Effector memory CD8-positive, alpha-beta T cell (primary cell): ENCODE data around the gene ATP11A.

Source experiments
- ATAC-seq: fragments of 150-1000 bp; cut with Tn5 transposase; replicated peaks from 2 replicates; pipeline ENCODE4 v1.10.0; 2021; ENCODE audit warnings: mild to moderate bottlenecking, moderate library complexity
- DNase-seq, 3 experiments: peaks; one replicate each; pipeline ENCODE4 v3.0.0; 2021
- H3K27ac Mint-ChIP-seq, 2 donors: one replicate each; pipeline ENCODE4 v1.8.0; 2022; ENCODE audit warnings: mild to moderate bottlenecking in 2 of 2, mixed read lengths in 2 of 2, moderate library complexity in 2 of 2
- H3K27me3 Mint-ChIP-seq, 2 donors: one replicate each; pipeline ENCODE4 v1.8.0; 2022; ENCODE audit warnings: mixed read lengths in 2 of 2
- H3K36me3 Mint-ChIP-seq: one replicate; pipeline ENCODE4 v1.8.0; 2022; ENCODE audit warnings: mild to moderate bottlenecking, moderate library complexity, mixed read lengths; ENCODE audit not compliant: insufficient read depth
- H3K4me1 Mint-ChIP-seq, 2 donors: one replicate each; pipeline ENCODE4 v1.8.0; 2022; ENCODE audit warnings: low read depth in 2 of 2, mixed read lengths in 2 of 2
- H3K4me3 Mint-ChIP-seq, 2 donors: one replicate each; pipeline ENCODE4 v1.8.0; 2022; ENCODE audit warnings: mild to moderate bottlenecking in 2 of 2, mixed read lengths in 2 of 2, moderate library complexity in 2 of 2
- H3K9me3 Mint-ChIP-seq, 2 donors: one replicate each; pipeline ENCODE4 v1.8.0; 2022; ENCODE audit warnings: mixed read lengths in 2 of 2

Gene ATP11A

DNA sequence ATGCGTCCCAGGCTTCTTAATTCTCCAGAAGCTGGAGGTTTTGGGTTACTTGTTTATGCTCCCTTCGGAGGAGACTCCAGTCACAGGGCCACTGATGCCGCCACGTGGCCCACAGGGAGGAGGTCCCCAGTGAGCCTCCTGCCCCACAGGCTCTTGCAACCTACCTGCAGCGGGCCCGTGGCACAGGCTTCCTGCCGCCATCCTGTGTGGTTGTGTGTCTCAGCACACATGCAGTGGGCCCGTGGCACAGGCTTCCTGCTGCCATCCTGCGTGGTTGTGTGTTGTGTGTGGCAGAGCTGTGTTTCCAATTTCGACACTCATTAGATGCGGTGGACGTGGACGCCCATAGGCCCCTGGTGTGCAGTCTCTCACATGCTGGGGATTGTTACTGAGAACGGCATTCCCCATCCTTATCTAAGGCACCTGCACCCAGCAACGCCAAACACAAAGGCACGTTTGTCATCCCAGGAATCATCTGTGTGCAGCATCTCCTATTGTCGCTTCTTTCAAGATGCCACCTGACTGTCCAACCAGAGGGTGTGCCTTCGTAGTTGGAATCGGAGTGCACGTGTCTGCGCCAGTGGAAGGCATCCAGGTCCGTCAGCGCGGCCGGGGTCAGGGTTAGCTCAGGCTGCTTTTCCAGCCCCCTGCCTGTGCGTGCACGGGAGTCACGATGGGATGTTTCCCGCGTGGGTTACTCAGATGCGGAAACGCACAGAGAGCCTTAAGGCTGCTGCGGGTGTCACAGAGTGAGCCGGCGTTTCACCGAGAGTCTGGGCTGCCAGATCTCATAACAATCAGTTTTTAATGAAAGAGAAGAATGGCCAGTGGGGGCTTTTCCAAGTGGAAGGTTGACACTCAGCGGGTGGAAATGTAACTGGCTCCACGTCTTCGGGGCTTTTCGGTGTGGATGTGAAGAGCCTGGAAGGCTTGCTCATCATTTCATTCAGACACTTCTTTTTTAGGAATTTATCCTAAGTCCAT is 119.8 kb downstream of the ATP11A start:
- Mint-ChIP-seq H3K9me3 (no peaks in the 10 kb centered on the region), H3K27me3 (no peaks in the 10 kb centered on the region), H3K4me1 (no peaks in the 10 kb centered on the region), H3K4me3 (no peak overlapping the region), H3K36me3 (peaks cover 17% of the 10 kb centered on the region), H3K27ac (peak overlapping the region in 1 of 2 donors; percentile 32)
- no peak for DNase-seq
- no peak for ATAC-seq

DNA sequence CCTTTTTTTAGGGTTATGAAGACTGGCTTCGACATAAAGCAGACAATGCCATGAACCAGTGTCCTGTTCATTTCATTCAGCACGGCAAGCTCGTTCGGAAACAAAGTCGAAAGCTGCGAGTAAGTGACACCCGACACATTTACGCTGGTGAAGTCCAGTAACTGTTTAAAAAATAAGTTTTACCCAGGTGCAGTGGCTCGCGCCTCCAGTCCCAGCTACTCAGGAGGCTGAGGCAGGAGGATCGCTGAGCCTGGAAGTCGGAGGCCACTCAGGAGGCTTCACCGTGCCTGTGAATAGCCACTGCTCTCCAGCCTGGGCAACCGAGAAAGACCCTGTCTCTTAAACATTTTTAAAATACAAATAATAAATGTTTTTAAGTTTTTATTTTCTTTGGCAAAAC is 120.8 kb downstream of the ATP11A start:
- ATAC-seq (no peak), DNase-seq (no peak)
- H3K27me3 Mint-ChIP-seq: no peaks in the 10 kb centered on the region
- H3K36me3 Mint-ChIP-seq: peaks cover 21% of the 10 kb centered on the region
- H3K9me3 Mint-ChIP-seq: no peaks in the 10 kb centered on the region
- no peak overlapping the region for H3K4me3 Mint-ChIP-seq
- H3K27ac Mint-ChIP-seq: no peak overlapping the region
- no peaks in the 10 kb centered on the region for H3K4me1 Mint-ChIP-seq

DNA sequence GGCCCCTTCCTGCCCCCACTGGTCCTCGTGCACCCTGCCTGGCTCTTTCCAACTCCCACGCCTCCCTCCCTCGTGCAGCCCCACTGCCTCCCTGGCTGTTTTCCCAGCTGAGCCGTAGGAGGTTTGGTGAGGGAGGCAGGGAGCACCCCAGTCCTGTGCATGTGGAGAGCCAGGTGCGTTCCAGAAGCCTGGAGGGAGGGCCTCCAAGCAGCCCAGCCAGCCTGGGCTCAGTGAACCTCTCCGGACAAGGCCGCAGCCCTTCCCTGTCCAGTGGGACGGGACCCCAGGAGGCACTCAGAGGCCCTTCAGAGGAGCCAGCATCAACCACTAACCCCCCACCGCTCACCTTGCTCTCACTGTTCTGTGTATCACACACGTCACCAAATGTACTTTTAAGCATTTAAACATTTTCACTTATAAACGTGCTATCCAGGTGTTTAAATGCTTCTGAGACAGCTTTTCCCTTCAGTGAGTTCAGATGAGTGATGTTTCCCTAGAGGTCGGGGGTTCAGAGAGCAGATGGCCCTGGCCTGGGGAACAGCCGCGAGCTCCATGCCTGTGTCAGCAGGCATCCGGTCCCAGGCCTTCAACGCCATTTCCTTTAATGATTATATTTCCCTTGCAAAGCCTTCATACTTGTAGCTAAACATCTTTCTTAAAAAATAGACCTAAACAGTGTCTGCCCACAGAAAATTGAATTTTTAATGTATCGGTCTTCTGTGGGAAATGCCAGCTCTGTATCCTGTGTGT is 122.6 kb downstream of the ATP11A start:
- no peak for ATAC-seq
- DNase-seq: no peak
- H3K36me3 Mint-ChIP-seq: peaks cover 26% of the 10 kb centered on the region
- no peaks in the 10 kb centered on the region for H3K4me1 Mint-ChIP-seq
- H3K27me3 Mint-ChIP-seq: no peaks in the 10 kb centered on the region
- no peaks in the 10 kb centered on the region for H3K9me3 Mint-ChIP-seq
- no peak overlapping the region for H3K27ac Mint-ChIP-seq
- H3K4me3 Mint-ChIP-seq: no peak overlapping the region

DNA sequence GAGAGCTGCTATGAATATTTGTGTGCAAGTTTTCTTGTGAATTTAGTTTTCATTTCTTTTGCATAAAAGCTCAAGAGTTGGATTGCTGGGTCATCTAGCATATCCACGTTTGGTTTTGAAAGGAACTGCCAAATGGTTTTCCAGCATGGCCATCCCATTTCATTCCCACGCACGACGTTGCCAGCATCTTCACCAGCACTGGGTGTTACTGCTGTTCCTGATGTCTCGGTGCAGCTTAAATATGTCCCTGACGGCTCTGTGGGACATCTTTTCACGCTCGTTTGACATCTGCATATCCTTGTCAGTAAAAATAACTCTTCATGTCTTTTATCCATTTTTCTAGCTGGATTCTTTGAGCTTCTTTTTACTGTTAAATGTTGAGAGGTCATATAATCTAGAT is 123.7 kb downstream of the ATP11A start:
- Mint-ChIP-seq H3K27me3 (no peaks in the 10 kb centered on the region), H3K36me3 (peaks cover 24% of the 10 kb centered on the region), H3K27ac (no peak overlapping the region), H3K4me1 (no peaks in the 10 kb centered on the region), H3K9me3 (no peaks in the 10 kb centered on the region), H3K4me3 (no peak overlapping the region)
- DNase-seq (no peak), ATAC-seq (no peak)

DNA sequence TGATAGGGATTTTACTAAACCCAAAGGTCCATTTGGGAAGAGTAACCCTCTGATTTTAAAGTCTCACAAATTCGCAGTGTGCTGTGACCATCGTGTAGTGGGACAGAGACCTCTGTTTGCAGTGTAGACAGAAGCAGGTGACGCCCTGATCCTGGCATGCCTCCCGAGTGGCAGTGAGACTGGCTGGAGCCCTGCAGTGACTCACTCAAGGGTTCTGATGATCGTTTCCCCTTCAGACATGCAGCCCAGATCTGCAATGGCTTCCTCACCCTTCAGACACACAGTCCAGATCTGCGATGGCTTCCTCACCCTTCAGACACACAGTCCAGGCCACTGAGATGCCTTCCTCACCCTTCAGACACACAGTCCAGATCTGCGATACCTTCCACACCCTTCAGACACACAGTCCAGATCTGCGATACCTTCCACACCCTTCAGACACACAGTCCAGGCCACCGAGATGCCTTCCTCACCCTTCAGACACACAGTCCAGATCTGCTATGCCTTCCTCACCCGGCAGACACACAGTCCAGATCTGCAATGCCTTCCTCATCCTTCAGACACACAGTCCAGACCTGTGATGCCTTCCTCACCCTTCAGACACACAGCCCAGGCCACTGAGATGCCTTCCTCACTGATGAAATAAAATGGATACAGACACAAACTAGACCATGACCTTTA is 125.2 kb downstream of the ATP11A start:
- Mint-ChIP-seq H3K4me3 (no peak overlapping the region), H3K27me3 (no peaks in the 10 kb centered on the region), H3K36me3 (peaks cover 19% of the 10 kb centered on the region), H3K27ac (no peak overlapping the region), H3K9me3 (no peaks in the 10 kb centered on the region), H3K4me1 (no peaks in the 10 kb centered on the region)
- no peak for ATAC-seq
- DNase-seq: no peak

DNA sequence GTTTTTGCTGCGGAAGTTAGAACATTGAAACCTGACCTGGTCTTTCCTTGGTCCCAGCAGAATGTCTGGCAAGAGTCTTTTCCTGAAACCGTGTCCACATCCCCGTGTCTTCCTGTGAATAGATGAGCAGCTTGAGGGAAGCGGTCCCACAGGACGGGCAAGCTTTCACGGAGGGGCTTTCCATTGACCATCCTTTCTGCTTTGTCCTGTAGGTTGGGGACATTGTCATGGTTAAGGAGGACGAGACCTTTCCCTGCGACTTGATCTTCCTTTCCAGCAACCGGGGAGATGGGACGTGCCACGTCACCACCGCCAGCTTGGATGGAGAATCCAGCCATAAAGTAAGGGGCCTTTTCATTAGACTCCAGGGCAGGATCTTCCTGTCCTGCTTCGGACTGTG is 126.0 kb downstream of the ATP11A start:
- Mint-ChIP-seq H3K9me3 (no peaks in the 10 kb centered on the region), H3K27me3 (no peaks in the 10 kb centered on the region), H3K27ac (no peak overlapping the region), H3K4me1 (no peaks in the 10 kb centered on the region), H3K4me3 (no peak overlapping the region), H3K36me3 (peaks cover 19% of the 10 kb centered on the region)
- DNase-seq: no peak
- no peak for ATAC-seq

DNA sequence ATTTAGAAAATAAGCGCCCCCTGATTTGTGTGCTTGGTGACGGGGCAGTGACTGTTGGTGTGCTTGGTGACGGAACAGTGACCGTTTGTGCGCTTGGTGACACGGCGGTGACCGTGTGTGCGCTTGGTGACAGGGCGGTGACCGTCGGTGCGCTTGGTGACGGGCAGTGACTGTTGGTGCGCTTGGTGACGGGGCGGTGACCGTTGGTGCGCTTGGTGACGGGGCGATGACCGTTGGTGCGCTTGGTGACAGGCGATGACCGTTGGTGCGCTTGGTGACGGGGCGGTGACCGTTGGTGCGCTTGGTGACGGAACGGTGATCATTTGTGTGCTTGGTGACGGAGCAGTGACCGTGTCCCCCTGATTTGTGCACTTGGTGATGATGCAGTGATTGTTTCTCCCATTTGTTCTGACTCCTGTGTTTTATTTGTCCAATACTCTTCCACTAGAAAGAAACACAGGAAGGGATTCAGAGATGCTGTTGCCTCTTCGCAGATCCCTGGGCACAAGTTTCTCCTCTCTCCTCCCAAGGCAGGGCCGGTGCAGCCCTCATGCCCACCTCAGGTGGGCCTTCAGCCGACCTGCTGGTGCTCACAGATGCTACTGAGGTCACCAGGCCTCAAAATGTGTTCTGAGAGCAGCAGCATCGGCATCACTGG is 128.3 kb downstream of the ATP11A start:
- H3K36me3 Mint-ChIP-seq: peaks cover 19% of the 10 kb centered on the region
- no peaks in the 10 kb centered on the region for H3K27me3 Mint-ChIP-seq
- H3K27ac Mint-ChIP-seq: no peak overlapping the region
- no peaks in the 10 kb centered on the region for H3K9me3 Mint-ChIP-seq
- H3K4me3 Mint-ChIP-seq: no peak overlapping the region
- no peak for DNase-seq
- ATAC-seq: no peak
- H3K4me1 Mint-ChIP-seq: no peaks in the 10 kb centered on the region

DNA sequence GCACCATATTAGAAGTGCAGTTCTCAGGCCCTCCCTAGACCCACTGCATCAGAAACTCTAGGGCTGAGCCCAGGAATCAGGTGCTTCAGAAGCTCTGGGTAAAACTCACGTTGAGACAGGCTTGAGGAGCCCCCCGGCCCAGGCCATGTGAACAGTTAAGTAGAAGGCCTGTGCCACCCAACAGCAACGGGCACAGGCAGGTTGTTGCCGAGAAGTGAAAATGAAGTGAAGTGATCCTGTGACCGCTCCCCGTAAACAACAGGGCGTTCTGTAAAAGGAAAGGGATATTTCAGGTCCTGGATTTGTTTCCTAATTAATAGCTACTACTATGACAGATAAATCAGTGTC is 128.8 kb downstream of the ATP11A start:
- ATAC-seq (no peak), DNase-seq (no peak)
- Mint-ChIP-seq H3K27me3 (no peaks in the 10 kb centered on the region), H3K36me3 (peaks cover 19% of the 10 kb centered on the region), H3K27ac (no peak overlapping the region), H3K4me1 (no peaks in the 10 kb centered on the region), H3K4me3 (no peak overlapping the region), H3K9me3 (no peaks in the 10 kb centered on the region)

DNA sequence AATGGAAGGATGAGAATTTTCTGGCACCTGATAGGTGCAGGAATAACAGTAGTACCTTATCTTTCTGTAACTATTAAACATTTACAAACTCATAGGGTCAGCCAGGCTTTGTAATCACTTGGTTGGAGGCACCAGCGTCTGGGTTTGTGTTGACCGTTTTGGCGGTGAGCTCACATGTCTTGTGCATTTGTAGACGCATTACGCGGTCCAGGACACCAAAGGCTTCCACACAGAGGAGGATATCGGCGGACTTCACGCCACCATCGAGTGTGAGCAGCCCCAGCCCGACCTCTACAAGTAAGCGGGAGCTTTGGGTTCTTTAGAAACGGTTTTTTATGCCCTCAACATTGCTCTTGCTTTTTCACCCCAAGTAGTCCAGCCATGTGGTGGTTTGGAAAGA is 129.3 kb downstream of the ATP11A start:
- no peak overlapping the region for H3K27ac Mint-ChIP-seq
- no peaks in the 10 kb centered on the region for H3K4me1 Mint-ChIP-seq
- no peak for DNase-seq
- H3K27me3 Mint-ChIP-seq: no peaks in the 10 kb centered on the region
- ATAC-seq: no peak
- no peaks in the 10 kb centered on the region for H3K9me3 Mint-ChIP-seq
- peaks cover 19% of the 10 kb centered on the region for H3K36me3 Mint-ChIP-seq
- no peak overlapping the region for H3K4me3 Mint-ChIP-seq

DNA sequence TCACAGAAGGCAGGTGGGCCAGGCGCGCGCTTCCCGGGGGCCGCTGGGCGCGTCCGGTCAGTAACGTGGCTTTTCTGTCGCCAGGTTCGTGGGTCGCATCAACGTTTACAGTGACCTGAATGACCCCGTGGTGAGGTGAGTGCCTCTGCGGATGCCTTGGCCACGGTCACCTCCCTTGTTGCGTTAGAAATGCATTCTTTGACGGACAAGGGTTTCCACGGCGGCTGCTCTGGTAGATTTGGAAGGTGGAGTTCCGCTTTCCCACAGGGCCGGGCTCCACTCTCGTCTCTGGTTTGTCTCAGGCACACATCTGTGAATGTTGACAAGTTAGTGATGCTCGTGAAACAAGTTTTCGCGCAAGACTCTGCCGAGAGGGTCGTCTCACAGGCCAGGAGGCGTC is 130.0 kb downstream of the ATP11A start:
- H3K4me1 Mint-ChIP-seq: no peaks in the 10 kb centered on the region
- H3K9me3 Mint-ChIP-seq: no peaks in the 10 kb centered on the region
- no peak for ATAC-seq
- peaks cover 19% of the 10 kb centered on the region for H3K36me3 Mint-ChIP-seq
- DNase-seq: no peak
- no peak overlapping the region for H3K4me3 Mint-ChIP-seq
- H3K27me3 Mint-ChIP-seq: no peaks in the 10 kb centered on the region
- no peak overlapping the region for H3K27ac Mint-ChIP-seq

DNA sequence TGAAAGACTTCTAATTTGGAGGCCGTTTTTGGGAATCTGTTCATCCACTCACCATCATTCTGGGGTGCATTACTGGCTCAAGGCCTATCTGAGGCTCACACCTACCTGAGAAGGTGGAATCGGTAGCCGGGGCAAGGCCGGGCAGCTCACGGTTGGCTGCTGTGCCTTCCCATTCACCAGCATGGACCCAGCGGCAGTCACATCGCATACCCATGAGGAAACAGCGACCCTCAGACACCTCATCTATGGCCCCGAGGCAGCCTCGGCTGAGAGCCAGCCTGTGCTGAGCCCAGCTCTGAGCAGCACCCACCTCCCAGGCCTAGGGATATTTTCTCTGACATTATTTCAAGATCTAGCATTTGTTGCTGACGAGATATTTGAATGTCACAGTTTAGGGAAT is 130.5 kb downstream of the ATP11A start:
- Mint-ChIP-seq H3K36me3 (peaks cover 20% of the 10 kb centered on the region), H3K4me3 (no peak overlapping the region), H3K4me1 (no peaks in the 10 kb centered on the region), H3K9me3 (no peaks in the 10 kb centered on the region), H3K27ac (no peak overlapping the region), H3K27me3 (no peaks in the 10 kb centered on the region)
- DNase-seq: no peak
- no peak for ATAC-seq

DNA sequence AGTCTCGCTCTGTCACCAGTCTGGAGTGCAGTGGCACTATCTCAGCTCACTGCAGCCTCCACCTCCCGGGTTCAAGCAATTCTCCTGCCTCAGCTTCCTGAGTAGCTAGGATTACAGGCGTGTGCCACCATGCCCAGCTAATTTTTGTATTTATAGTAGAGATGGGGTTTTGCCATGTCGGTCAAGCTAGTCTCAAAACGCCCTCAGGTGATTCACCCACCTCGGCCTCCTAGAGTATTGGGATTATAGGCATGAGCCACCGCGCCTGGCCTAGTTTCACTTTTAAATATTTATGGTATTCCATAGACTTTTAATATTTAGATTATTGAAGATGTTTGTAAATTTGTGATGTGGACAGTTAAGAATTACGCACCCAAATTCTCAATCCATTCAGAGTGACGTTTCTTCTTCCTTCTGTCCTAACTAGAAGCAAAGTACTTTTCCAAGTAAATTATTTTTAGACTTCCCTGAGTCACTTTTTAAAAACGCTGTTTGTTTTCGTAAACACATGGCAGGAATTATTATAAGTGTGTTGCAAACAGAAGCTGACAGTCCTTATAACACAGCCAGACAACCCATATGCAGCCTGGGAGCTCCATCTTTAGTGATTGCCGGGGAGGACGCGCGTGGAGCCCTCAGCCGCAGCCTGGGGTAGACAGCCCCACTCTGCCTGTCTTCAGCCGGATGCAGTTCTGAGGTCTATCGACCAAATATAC is 131.7 kb downstream of the ATP11A start:
- Mint-ChIP-seq H3K4me1 (no peaks in the 10 kb centered on the region), H3K27me3 (no peaks in the 10 kb centered on the region), H3K9me3 (no peaks in the 10 kb centered on the region), H3K4me3 (no peak overlapping the region), H3K27ac (peak overlapping the region in 1 of 2 donors; percentile 2), H3K36me3 (peaks cover 16% of the 10 kb centered on the region)
- ATAC-seq (no peak), DNase-seq (no peak)

DNA sequence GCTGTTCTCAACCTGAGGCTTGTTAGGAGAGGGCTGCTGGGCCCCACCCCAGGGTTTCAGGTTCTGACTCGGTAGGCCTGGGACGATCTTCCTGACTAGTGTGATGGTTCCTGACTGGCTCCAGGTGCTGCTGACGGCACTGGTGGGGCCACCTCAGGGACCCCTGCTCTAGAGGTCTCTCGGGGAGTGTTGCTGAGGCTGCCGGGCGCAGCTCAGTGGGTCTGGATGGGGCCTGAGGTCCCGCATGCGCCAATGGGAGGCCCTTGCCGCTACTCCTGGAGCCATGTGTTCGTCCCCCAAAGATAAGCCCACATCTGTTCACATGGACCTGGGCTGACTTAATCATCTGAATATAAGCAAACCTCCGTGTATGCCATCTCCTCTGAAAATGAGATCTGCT is 133.0 kb downstream of the ATP11A start:
- no peaks in the 10 kb centered on the region for H3K27me3 Mint-ChIP-seq
- peaks cover 16% of the 10 kb centered on the region for H3K36me3 Mint-ChIP-seq
- H3K9me3 Mint-ChIP-seq: no peaks in the 10 kb centered on the region
- ATAC-seq (no peak), DNase-seq (no peak)
- H3K4me1 Mint-ChIP-seq: no peaks in the 10 kb centered on the region
- no peak overlapping the region for H3K4me3 Mint-ChIP-seq
- no peak overlapping the region for H3K27ac Mint-ChIP-seq
